Measurements from ENCODE around the gene FARSA.
A peak's percentile ranks its signal among the peaks of the same experiment; 100 is the strongest.

Gene FARSA

DNA sequence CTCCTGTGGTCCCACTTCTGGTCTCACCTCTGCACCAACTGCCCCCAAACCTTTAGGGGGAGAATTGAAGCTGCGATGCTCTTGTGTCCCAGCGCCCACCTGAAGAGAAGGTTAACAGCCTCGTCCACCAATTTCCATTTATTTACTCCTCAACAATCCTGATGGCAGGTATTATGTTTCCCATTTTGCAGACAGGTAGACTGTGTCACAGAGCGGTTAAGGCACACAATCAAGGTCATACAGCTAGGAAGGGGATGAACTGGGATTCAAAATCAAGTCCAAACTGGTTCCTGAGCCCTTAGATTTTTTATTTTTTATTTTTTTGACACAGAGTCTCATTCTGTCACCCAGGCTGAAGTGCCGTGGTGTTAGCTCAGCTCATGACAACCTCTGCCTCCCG lies 58.4 kb downstream of the FARSA start:
- no peak for DNase-seq (ENCODE audit: low read depth)
- no peak overlapping the region for H3K4me3 ChIP-seq (ENCODE audit: low read depth, low read length)

DNA sequence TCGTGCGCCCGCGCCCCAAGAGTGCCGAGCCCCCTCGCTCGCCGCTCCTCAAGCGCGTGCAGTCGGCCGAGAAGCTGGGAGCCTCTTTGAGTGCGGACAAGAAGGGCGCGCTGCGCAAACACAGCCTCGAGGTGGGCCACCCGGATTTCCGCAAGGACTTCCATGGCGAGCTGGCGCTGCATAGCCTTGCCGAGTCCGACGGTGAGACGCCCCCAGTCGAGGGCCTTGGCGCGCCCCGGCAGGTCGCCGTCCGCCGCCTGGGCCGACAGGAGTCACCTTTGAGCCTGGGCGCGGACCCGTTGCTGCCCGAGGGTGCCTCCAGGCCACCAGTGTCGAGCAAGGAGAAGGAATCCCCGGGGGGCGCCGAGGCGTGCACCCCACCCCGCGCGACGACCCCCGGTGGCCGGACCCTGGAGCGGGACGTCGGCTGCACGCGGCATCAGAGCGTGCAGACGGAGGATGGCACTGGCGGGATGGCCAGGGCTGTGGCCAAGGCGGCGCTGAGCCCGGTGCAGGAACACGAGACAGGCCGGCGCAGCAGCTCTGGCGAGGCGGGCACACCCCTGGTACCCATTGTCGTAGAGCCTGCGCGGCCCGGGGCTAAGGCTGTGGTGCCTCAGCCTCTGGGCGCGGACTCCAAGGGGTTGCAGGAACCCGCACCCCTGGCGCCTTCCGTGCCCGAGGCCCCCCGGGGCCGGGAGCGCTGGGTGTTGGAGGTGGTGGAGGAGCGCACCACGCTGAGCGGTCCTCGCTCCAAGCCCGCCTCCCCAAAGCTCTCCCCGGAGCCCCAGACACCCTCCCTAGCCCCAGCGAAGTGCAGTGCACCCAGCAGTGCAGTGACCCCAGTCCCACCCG lies 59.4 kb downstream of the FARSA start:
- no peak overlapping the region for H3K4me3 ChIP-seq (ENCODE audit: low read depth, low read length)
- DNase-seq (ENCODE audit: low read depth): no peak

DNA sequence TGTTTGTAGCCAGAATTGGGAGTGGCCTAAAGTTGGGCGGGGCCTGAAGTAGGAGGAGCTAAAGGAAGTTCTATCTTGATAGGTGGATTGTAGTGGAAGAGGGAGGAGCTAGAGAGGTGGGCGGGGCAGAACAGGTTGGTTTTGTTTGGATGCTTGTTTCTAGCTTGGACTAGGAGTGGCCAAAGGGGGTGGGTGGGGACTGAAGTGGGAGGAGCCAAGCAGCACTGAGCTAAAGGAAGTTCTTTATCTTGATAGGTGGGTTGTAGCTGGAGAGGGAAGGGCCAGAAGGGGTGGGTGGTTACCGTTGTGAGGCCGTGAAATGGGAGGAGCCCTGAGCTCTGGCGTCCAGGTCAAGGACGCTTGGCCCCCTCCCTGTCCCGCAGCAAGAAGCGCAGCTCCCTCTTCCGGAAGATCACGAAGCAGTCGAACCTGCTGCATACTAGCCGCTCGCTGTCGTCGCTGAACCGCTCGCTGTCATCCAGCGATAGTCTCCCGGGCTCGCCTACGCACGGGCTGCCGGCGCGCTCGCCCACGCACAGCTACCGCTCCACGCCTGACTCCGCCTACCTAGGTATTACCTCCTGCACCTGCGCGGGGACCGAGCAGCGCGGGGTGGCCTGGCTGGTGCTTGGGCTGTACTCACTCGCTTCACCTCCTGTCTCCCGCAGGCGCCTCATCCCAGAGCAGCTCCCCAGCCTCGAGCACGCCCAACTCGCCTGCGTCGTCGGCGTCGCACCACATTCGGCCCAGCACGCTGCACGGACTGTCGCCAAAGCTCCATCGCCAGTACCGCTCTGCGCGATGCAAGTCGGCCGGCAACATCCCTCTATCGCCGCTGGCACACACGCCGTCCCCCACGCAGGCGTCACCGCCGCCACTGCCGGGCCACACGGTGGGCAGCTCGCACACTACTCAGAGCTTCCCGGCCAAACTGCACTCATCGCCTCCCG lies 60.3 kb downstream of the FARSA start:
- no peak for DNase-seq (ENCODE audit: low read depth)
- H3K4me3 ChIP-seq (ENCODE audit: low read depth, low read length): peak overlapping the region; percentile 33
